Measurements from ENCODE around the gene SKA3.

- TF ChIP-seq, protein P1, sequence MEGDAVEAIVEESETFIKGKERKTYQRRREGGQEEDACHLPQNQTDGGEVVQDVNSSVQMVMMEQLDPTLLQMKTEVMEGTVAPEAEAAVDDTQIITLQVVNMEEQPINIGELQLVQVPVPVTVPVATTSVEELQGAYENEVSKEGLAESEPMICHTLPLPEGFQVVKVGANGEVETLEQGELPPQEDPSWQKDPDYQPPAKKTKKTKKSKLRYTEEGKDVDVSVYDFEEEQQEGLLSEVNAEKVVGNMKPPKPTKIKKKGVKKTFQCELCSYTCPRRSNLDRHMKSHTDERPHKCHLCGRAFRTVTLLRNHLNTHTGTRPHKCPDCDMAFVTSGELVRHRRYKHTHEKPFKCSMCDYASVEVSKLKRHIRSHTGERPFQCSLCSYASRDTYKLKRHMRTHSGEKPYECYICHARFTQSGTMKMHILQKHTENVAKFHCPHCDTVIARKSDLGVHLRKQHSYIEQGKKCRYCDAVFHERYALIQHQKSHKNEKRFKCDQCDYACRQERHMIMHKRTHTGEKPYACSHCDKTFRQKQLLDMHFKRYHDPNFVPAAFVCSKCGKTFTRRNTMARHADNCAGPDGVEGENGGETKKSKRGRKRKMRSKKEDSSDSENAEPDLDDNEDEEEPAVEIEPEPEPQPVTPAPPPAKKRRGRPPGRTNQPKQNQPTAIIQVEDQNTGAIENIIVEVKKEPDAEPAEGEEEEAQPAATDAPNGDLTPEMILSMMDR (conservative IDR thresholded peaks at IDR 0.05; ENCODE audit: low read depth, low read length) = no peak
- no peak for TF ChIP-seq EZH2 (IDR thresholded peaks at IDR 0.05; ENCODE audit: borderline replicate concordance, low read depth, low read length, poor library complexity, severe bottlenecking)
Measured at GRCh38 chr13:21142766-21143165, 33.6 kb downstream of the SKA3 start.
